ENCODE results near the gene NRIP2.
A peak's percentile ranks its signal among the peaks of the same experiment; 100 is the strongest.

The NRIP2 gene

GRCh38 chr12:2844786-2845185 lies 10.0 kb upstream of the NRIP2 start:
- no peak for DNase-seq

GRCh38 chr12:2842948-2843347 lies 8.1 kb upstream of the NRIP2 start:
- DNase-seq = no peak

DNA sequence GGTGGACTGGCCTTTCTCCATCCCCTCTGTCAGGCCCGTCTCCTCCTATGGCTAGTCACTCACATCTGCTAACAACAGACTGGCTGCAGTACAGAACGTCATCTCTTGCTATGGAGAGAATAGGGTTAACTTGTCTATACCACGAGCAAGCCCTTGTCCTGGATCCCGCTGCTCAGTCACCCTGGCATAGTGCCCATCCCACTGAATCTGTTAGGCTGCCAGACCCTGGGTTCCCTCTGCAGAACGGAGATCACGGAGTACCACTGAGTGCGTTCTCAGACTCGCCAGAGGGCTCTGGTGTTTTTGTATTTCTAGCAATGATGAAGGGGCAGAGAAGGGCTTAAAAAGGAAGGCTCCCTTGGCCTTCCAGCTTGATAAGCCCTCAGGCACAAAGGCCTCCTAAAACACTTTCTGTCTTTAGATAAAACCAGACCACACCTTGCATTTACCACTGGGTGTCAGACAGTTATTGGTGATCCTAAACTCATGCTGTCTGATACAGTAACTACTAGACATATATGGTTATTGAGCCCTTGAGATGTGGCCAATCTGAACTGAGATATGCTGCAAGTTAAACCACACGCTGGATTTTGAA lies 6.3 kb upstream of the NRIP2 start:
- no peak for DNase-seq

- DNase-seq = no peak
Measured at GRCh38 chr12:2836574-2836973, 1.7 kb upstream of the NRIP2 start.

DNA sequence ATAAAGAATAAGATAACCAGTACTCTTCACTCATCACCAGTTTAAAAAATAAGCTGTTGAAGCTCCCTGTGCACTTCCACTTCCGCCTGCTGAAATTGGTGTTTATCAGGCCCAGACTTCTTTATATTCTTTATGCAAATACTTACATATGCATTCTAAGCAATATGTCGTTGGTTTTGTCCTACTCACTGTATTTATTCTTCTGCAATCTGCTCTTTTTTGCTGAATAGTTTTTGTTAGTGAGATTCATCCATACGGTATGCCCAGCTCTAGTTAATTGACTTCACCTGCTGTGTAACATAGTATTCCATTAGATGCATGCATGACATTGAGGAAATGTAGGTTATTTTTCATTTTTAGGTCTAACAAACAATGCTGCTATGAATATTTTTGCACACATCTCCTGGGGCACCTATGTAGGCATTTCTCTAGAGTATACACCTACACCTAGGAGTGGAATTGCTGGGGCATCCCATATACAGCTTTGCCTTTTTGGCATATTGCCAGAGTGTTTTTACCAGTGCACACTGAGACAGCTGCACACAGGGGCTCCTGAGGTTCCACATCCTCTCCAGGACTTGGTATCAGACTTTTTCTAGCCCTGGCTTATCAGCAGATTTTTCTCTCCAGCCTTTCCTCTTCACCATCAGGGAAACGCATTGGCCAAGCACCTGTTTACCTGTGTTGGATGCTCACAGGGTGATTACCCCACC lies 1.0 kb upstream of the NRIP2 start:
- peak; percentile 79 for DNase-seq

DNA sequence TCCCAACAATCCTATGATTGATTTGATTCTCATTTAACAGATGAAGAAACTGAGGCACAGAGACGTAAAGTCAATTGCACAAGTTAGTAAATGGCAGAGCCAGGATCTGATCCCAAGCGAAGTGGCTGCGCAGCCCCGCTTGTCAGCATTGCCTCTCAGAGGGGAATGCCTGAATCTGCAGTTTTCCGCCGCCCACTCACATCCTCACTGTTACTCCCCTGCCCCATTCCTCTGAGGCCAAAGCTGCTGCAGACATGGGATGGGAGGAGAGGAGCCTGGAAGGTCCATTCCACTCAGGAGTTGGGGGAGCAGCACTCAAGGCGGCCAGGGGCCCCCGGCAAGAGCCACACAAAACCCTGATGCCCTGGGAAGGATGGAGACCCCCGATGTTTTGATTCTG lies 1.0 kb downstream of the NRIP2 start:
- no peak for DNase-seq

- peak; percentile 41 for DNase-seq
Measured at GRCh38 chr12:2833327-2833726, 1.5 kb downstream of the NRIP2 start.

GRCh38 chr12:2832550-2833127 lies 2.2 kb downstream of the NRIP2 start:
- peak; percentile 73 for DNase-seq

DNA sequence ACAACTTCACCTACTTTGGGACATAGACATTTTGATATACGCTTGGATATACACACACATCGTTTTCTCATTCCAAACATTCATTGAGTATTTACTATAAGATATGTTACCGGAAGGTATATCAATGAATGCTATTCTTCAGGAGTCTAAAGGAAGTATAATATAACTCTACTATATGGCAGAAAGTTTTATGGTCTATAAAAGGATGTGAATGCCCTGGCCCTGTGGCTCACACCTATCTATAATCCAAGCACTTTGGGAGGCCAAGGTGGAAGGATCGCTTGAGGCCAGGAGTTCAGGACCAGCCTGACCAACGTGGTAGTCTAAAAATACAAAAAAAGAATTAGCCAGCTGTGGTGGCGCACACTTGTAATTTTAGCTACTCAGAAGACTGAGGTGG lies 5.6 kb downstream of the NRIP2 start:
- DNase-seq = no peak

DNA sequence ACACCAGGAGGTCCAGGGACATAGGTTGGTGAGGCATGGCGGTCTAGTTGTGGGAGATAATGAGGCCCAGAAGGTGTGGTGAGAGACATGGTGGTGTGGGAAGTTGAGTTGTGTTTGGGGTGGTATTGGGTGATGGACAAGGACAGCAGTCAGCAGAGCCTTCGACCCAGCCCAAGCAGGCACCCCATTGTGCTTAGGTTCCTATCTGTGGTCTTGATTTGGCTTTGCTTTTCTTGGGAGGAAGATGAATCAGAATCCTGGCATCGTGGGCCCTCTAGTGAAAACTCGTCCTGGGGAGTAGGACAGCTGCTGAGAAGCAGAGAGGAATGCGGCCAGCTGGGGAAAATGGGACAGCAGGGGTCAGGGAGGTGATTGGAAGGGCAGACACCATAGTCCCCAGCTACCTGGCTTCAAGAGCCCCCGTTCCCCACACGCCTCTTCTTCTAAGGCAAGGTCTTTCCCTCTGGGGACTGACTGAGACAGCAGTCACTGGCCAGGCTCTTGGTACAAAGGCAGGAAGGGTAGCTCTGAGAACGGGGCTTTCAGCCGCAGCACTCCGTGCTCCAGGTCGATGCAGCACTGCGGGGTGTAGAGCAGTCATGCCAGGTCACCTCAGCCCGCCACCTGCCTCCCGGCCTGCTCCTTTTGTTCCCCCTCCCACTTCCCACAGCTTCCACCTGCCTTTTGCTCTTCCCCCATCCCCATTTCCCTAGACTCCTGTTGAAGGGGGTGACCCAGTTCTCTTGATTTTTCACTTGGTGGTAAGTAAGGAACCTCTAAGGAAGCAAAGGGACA lies 7.9 kb downstream of the NRIP2 start:
- no peak for DNase-seq

DNA sequence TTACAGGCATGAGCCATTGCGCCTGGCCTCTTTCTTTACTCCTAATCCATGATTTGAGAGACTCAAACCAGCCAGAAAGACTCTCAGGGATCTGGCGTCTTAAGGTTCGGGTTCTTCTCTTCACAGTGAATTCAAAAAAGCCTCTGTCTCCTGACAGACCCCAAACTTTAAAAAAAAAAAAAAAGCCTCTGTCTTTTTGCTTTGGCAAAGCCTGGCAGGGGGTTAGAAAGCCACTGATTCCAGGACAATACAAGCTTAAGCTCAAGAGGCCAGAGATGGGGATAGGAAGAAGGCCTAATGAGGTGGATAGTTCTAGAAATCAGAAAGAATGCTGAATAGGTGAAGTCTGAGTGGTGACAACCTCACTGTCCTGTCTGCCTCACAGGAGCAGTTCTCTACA lies 8.8 kb downstream of the NRIP2 start:
- no peak for DNase-seq

GRCh38 chr12:2825132-2825531 lies 9.7 kb downstream of the NRIP2 start:
- DNase-seq = no peak

DNA sequence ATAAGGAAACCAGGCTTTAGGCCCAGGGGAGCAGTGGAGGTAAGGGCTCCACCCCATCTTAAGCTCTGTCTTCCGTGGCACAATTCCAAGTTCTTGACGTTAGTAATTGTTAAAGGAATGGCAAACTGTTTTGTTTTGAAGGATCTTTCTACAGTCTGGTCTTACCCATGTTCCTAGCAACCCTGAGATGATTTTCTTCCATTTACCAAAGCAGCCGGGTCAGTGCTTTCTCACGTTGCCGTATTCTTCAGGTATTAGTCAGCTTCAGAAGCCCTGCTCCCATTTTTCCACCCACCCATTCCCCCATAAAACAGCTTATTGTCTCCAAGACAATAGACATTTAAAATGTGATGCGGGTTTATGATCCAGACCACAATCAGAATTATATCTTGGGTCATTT lies 10.3 kb downstream of the NRIP2 start:
- DNase-seq = no peak

DNA sequence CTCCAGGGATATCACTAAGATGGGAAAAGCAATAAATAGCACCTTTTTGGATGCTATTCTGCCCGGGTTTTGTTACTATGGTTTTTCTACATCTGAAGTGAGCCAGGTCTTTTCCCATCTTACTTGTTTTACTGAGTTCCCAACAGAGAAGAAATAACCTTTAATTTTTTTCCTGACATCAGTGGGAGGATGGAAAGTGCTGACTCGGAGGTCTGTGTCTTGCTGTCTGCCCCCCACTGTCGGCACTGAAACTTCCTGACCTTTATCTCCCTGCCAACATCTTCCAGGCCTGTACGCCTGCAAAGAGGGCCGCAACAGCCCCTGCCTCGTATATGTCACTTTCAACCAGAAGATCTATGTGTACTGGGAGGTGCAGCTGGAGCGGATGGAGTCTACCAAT lies 11.4 kb downstream of the NRIP2 start:
- no peak for DNase-seq

DNA sequence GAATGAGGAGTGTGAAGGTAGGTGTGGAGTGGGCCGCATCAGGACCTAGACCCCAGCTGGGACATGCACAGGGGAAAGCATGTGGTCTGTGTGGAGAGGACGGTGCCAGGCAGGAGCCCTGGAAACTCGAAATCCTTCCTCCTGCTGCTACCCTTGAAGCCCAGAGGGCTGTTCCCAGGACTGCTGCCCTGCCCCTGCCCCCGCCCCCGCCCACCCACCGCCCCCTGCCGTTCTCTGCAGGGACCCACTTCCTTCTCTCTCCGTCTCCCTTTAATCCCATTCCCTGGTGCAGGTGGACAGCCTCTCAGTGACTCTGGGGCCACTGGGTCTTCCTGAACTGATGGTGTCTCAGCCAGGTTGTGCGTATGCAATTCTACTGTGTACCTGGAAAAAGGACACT lies 14.4 kb downstream of the NRIP2 start:
- DNase-seq = no peak

GRCh38 chr12:2819810-2820209 lies 15.0 kb downstream of the NRIP2 start:
- no peak for DNase-seq

DNA sequence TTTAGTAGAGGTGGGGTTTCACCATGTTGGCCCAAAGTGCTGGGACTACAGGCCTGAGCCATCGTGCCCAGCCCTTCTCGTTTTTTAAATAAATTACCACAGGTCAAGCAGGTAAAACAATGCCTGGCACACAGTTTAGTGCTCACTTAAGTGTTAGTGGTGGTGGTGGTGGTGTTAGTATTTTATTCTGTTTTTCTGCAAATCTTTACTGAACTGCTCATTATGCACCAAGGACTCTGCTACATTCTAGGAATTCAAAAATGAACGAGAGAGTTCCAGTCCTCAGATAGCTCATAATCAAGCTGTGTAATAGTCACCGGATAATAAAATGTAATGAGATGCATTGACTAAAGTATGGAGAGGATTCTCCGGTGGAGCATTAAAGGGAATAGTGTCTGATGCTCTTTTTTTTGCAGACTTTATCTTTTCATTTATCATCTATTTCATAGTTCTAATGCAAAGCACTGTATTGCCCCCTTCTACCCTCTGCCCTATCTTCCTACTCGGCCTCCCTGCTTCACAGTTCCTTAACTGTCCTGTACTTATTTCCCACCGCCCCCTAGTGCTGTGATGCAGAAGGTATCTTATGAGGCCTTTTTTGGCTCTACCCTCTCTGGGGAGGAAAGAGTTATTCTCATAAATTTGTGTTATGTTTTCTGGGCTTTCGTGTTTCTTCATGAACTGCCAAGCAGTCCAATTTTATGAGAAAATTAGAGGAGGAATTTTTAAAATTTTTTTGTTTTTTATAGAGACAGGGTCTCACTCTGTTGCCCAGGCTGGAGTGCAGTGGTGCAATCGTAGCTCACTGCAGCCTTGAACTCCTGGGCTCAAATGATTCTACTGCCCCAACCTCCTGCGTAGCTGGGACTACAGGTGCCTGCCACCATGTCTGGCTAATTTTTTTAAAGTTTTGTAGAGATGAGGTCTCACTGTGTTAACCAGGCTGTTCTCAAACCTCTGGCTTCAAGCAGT lies 21.3 kb downstream of the NRIP2 start:
- DNase-seq = peak; percentile 77

GRCh38 chr12:2812290-2813213 lies 22.3 kb downstream of the NRIP2 start, which contains the start of gene ITFG2:
TSS of gene ITFG2 (plus strand) at chr12:2812668. CDS start at chr12:2812761, 93 bp downstream.
- DNase-seq = peak; percentile 100

DNA sequence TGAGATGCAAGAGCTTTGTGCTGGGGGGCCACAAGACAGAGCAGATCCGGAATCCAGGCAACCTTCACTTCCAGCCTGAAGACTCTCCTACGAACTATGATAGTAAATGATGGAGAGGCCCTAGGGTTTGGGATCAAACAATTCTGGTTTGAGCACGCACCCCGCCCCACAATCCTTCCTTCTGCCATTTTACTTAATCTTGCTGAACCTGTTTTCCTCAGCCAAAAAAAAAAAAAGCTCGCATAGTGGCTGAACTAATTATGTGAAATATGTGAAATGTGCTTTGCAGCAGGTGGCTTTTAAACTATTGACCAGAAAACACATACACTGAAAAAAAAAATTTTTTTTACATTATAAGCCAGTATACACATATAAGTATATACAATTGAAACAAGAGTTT lies 23.0 kb downstream of the NRIP2 start:
- peak; percentile 60 for DNase-seq

DNA sequence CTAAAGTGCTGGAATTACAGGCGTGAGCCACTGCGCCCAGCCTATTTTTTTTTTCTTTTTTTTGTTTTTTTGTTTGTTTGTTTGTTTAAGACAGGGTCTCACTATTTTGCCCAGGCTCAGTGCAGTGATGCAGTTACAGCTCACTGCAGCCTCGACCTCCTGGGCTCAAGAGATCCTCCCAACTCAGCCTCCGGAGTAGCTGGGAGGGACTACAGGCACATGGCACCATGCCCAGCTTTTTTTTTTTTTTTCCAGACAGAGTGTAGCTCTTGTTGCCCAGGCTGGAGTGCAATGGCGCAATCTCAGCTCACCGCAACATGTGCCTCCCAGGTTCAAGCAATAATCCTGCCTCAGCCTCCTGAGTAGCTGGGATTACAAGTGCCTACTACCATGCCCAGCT lies 28.1 kb downstream of the NRIP2 start:
- DNase-seq = no peak

- no peak for DNase-seq
Measured at GRCh38 chr12:2805143-2805520, 29.7 kb downstream of the NRIP2 start.
